Smooth muscle cell (in vitro differentiated cells): ENCODE results near the gene MMP19. TPM values are rescaled to one million over a fixed set of nuclear protein-coding genes. Genes with fewer than 3 reads are reported as not detected.

ENCODE experiments used
- DNase-seq: peaks from one replicate; lab custom pipeline; 2025; ENCODE audit not compliant: unreplicated experiment; lab: John Stamatoyannopoulos, UW
- H2AFZ ChIP-seq: fragments of 200-600 bp; sonication (generic); 2 replicates; pipeline ENCODE4 v1.6.0; 2016; ENCODE audit warnings: antibody characterized with exemption, low read depth, mild to moderate bottlenecking
- H3F3A ChIP-seq: fragments of 200-600 bp; sonication (generic); 2 replicates; pipeline ENCODE4 v1.6.0; 2017; ENCODE audit warnings: antibody characterized with exemption, low read depth
- H3K27ac ChIP-seq: fragments of 200-600 bp; sonication (generic); 2 replicates; pipeline ENCODE4 v1.5.1; 2016; ENCODE audit warnings: low read depth, mild to moderate bottlenecking
- H3K27me3 ChIP-seq: fragments of 200-600 bp; sonication (generic); 2 replicates; pipeline ENCODE4 v1.6.1; 2016; ENCODE audit warnings: low read depth, mild to moderate bottlenecking
- H3K36me3 ChIP-seq: fragments of 200-600 bp; sonication (generic); 2 replicates; pipeline ENCODE4 v1.5.1; 2016; ENCODE audit warnings: low read depth
- H3K4me1 ChIP-seq: fragments of 200-600 bp; sonication (generic); 2 replicates; pipeline ENCODE4 v1.5.1; 2016; ENCODE audit warnings: low read depth
- H3K4me2 ChIP-seq: fragments of 200-600 bp; sonication (generic); 2 replicates; pipeline ENCODE4 v1.6.0; 2016; ENCODE audit warnings: mild to moderate bottlenecking
- H3K4me3 ChIP-seq: fragments of 200-600 bp; sonication (generic); 2 replicates; pipeline ENCODE4 v1.5.1; 2016; ENCODE audit warnings: mild to moderate bottlenecking
- H3K79me2 ChIP-seq: fragments of 200-600 bp; sonication (generic); 2 replicates; pipeline ENCODE4 v1.6.0; 2016; ENCODE audit warnings: low read depth, mild to moderate bottlenecking
- H3K9ac ChIP-seq: fragments of 200-600 bp; sonication (generic); 2 replicates; pipeline ENCODE4 v1.6.0; 2016; ENCODE audit warnings: low read depth
- H3K9me3 ChIP-seq: fragments of 200-600 bp; sonication (generic); replicated peaks from 2 replicates; pipeline ENCODE4 v1.5.1; 2016; ENCODE audit warnings: low read depth
- H4K20me1 ChIP-seq: fragments of 200-600 bp; sonication (generic); 2 replicates; pipeline ENCODE4 v1.6.0; 2016; ENCODE audit warnings: low read depth
- CTCF ChIP-seq: fragments of 200-600 bp; sonication (generic); IDR thresholded peaks from 2 replicates; pipeline ENCODE4 v1.5.1; 2017; ENCODE audit warnings: borderline replicate concordance, mild to moderate bottlenecking, antibody characterized with exemption; ENCODE audit not compliant: insufficient read depth, poor library complexity, severe bottlenecking
- WGBS: methylation state at CpG from one replicate; pipeline ENCODE4 v1.1.7; 2016; ENCODE audit warnings: low lambda C conversion rate; 5-methylcytosine and 5-hydroxymethylcytosine counted together
- polyA plus RNA-seq: library from polyadenylated mRNA; unstranded; fragments of >200 nt; fragmentation: Nextera tagmentation; extraction: Ambion mirVana; gene quantifications from 2 replicates; pipeline ENCODE4 v1.2.1, GENCODE V29; 2016
- total RNA-seq: library from RNA; depleted of rRNA; stranded (reverse); fragments of >200 nt; gene quantifications from 2 replicates; pipeline ENCODE4 v1.2.3, GENCODE V29; 2014

MMP19 gene
- total and polyA plus RNA-seq, 2 experiments from 2014 or later, result 14.9 to 15.6 TPM

GRCh38 chr12:55818886-55819285 is 23.9 kb downstream of the MMP19 start:
- H2AFZ ChIP-seq, result no peak overlapping the region
- no peaks in the 10 kb centered on the region for H3K9me3 ChIP-seq
- no peak for TF ChIP-seq CTCF
- H3K4me3 ChIP-seq, result peak overlapping the region; percentile 94
- no peaks in the 10 kb centered on the region for H3K27me3 ChIP-seq
- peak overlapping the region; percentile 48 for H3K27ac ChIP-seq
- H4K20me1 ChIP-seq, result peaks cover 26% of the 10 kb centered on the region
- no peak for DNase-seq
- peaks cover 14% of the 10 kb centered on the region for H3F3A ChIP-seq
- peak overlapping the region; percentile 63 for H3K9ac ChIP-seq
- H3K4me2 ChIP-seq, result peak overlapping the region; percentile 87
- no peaks in the 10 kb centered on the region for H3K36me3 ChIP-seq
- WGBS, result 82% methylated on average over 6 of the region's 6 CpGs
- peaks cover 49% of the 10 kb centered on the region for H3K79me2 ChIP-seq
- H3K4me1 ChIP-seq, result peaks cover 19% of the 10 kb centered on the region

- Histone ChIP-seq H3K9me3 (no peaks in the 10 kb centered on the region), H3K4me1 (peaks cover 19% of the 10 kb centered on the region), H2AFZ (peak overlapping the region; percentile 72), H3K79me2 (peaks cover 56% of the 10 kb centered on the region), H3K4me2 (peak overlapping the region; percentile 87), H4K20me1 (peaks cover 32% of the 10 kb centered on the region), H3F3A (peaks cover 12% of the 10 kb centered on the region), H3K4me3 (peak overlapping the region; percentile 94), H3K27me3 (no peaks in the 10 kb centered on the region), H3K9ac (peak overlapping the region; percentile 63), H3K27ac (peak overlapping the region; percentile 48), H3K36me3 (no peaks in the 10 kb centered on the region)
- TF ChIP-seq CTCF, result no peak
- no peak for DNase-seq
- 2% methylated on average over 16 of the region's 17 CpGs for WGBS
Measured at GRCh38 chr12:55818140-55818728, 24.5 kb downstream of the MMP19 start.

- no peak for TF ChIP-seq CTCF
- Histone ChIP-seq H3K27ac (peak within 1 kb of the TSS; percentile 88), H3K4me2 (peak within 1 kb of the TSS; percentile 97), H3K79me2 (peaks cover 63% of the 10 kb centered on the region), H3K9me3 (no peaks in the 10 kb centered on the region), H4K20me1 (peaks cover 39% of the 10 kb centered on the region), H3K36me3 (no peaks in the 10 kb centered on the region), H3F3A (peaks cover 8% of the 10 kb centered on the region), H3K4me1 (peaks cover 19% of the 10 kb centered on the region), H3K27me3 (no peaks in the 10 kb centered on the region), H3K4me3 (peak within 1 kb of the TSS; percentile 94), H3K9ac (peak within 1 kb of the TSS; percentile 95), H2AFZ (peak within 1 kb of the TSS; percentile 96)
- WGBS, result 2% methylated on average over 38 of the region's 38 CpGs
- peak; percentile 72 for DNase-seq
Measured at GRCh38 chr12:55817345-55818139, 25.2 kb downstream of the MMP19 start, which contains the start of the genes ORMDL2 and SARNP. Gene ORMDL2 (plus strand): TSS chr12:55818041. CDS start chr12:55819000, 959 bp downstream. Gene SARNP (minus strand): TSS chr12:55817724. CDS start chr12:55817701, 23 bp downstream.
